Measurements from ENCODE around the gene GET4.
"Not testable (repeated sequence)": the region's sequence is repeated elsewhere in the genome, so short reads cannot be mapped to it uniquely, and the experiment has no call there.

The GET4 gene

GRCh38 chr7:922334-923107 lies 46.2 kb downstream of the GET4 start:
- Histone ChIP-seq H3K79me2 (ENCODE audit: insufficient read depth, low read length) (no peaks in the 10 kb centered on the region), H3K9me2 (ENCODE audit: low read depth, low read length) (no peaks in the 10 kb centered on the region), H2AFZ (ENCODE audit: low read length) (no peak overlapping the region), H3K36me3 (ENCODE audit: insufficient read depth, low read length) (no peaks in the 10 kb centered on the region), H3K9ac (ENCODE audit: low read length) (no peak overlapping the region), H3K4me2 (ENCODE audit: low read length) (peak overlapping the region; percentile 20; the same call in 1 of the 2 replicates), H3K27me3 (ENCODE audit: insufficient read depth, low read length) (peaks cover 20% of the 10 kb centered on the region; the same call in 1 of the 2 replicates), H3K9me3 (ENCODE audit: low read length) (no peaks in the 10 kb centered on the region), H3F3A (ENCODE audit: insufficient read depth, low read length) (no peaks in the 10 kb centered on the region), H4K20me1 (ENCODE audit: insufficient read depth, low read length) (no peaks in the 10 kb centered on the region), H3K27ac (ENCODE audit: low read depth, low read length, poor library complexity, severe bottlenecking) (no peak overlapping the region), H3K4me3 (ENCODE audit: low read depth, low read length, poor library complexity, severe bottlenecking) (no peak overlapping the region), H3K4me1 (ENCODE audit: insufficient read depth, low read length, severe bottlenecking) (peaks cover 11% of the 10 kb centered on the region)
- TF ChIP-seq EZH2 (IDR thresholded peaks at IDR 0.05; ENCODE audit: borderline replicate concordance, low read length), result no peak
- no peak for TF ChIP-seq CTCF (IDR thresholded peaks at IDR 0.05; ENCODE audit: low read length)

GRCh38 chr7:923108-924041 lies 47.0 kb downstream of the GET4 start:
- no peak overlapping the region for H2AFZ ChIP-seq (ENCODE audit: low read length)
- no peaks in the 10 kb centered on the region for H3K9me2 ChIP-seq (ENCODE audit: low read depth, low read length)
- H3K27me3 ChIP-seq (ENCODE audit: insufficient read depth, low read length), result peaks cover 14% of the 10 kb centered on the region; the same call in 1 of the 2 replicates
- H4K20me1 ChIP-seq (ENCODE audit: insufficient read depth, low read length), result no peaks in the 10 kb centered on the region
- H3K9me3 ChIP-seq (ENCODE audit: low read length), result no peaks in the 10 kb centered on the region
- H3K27ac ChIP-seq (ENCODE audit: low read depth, low read length, poor library complexity, severe bottlenecking), result no peak overlapping the region
- H3K9ac ChIP-seq (ENCODE audit: low read length), result no peak overlapping the region
- no peaks in the 10 kb centered on the region for H3K79me2 ChIP-seq (ENCODE audit: insufficient read depth, low read length)
- no peaks in the 10 kb centered on the region for H3F3A ChIP-seq (ENCODE audit: insufficient read depth, low read length)
- peak overlapping the region; percentile 20; the same call in 1 of the 2 replicates for H3K4me2 ChIP-seq (ENCODE audit: low read length)
- no peak overlapping the region for H3K4me3 ChIP-seq (ENCODE audit: low read depth, low read length, poor library complexity, severe bottlenecking)
- TF ChIP-seq CTCF (IDR thresholded peaks at IDR 0.05; ENCODE audit: low read length), result no peak
- no peak for TF ChIP-seq EZH2 (IDR thresholded peaks at IDR 0.05; ENCODE audit: borderline replicate concordance, low read length)
- H3K4me1 ChIP-seq (ENCODE audit: insufficient read depth, low read length, severe bottlenecking), result peaks cover 11% of the 10 kb centered on the region
- H3K36me3 ChIP-seq (ENCODE audit: insufficient read depth, low read length), result no peaks in the 10 kb centered on the region

GRCh38 chr7:924042-924441 lies 47.7 kb downstream of the GET4 start:
- H3K36me3 ChIP-seq (ENCODE audit: insufficient read depth, low read length); H3K9me3 ChIP-seq (ENCODE audit: low read length); H3F3A ChIP-seq (ENCODE audit: insufficient read depth, low read length); H3K4me2 ChIP-seq (ENCODE audit: low read length); H3K27ac ChIP-seq (ENCODE audit: low read depth, low read length, poor library complexity, severe bottlenecking); H3K9me2 ChIP-seq (ENCODE audit: low read depth, low read length); H3K4me3 ChIP-seq (ENCODE audit: low read depth, low read length, poor library complexity, severe bottlenecking); H4K20me1 ChIP-seq (ENCODE audit: insufficient read depth, low read length); H2AFZ ChIP-seq (ENCODE audit: low read length); H3K9ac ChIP-seq (ENCODE audit: low read length); H3K79me2 ChIP-seq (ENCODE audit: insufficient read depth, low read length): not testable (repeated sequence)
- H3K27me3 ChIP-seq (ENCODE audit: insufficient read depth, low read length), result peaks cover 14% of the 10 kb centered on the region; the same call in 1 of the 2 replicates
- peaks cover 11% of the 10 kb centered on the region for H3K4me1 ChIP-seq (ENCODE audit: insufficient read depth, low read length, severe bottlenecking)

Measured in OCI-LY1 (cell line).